Fibroblast of upper back skin (primary cell): Measurements from ENCODE around the gene PRRT2.
A peak's percentile ranks its signal among the peaks of the same experiment; 100 is the strongest.

Experiments used
- DNase-seq: peaks from one replicate; pipeline ENCODE4 v3.0.0-alpha.2; 2013

PRRT2 gene

DNA sequence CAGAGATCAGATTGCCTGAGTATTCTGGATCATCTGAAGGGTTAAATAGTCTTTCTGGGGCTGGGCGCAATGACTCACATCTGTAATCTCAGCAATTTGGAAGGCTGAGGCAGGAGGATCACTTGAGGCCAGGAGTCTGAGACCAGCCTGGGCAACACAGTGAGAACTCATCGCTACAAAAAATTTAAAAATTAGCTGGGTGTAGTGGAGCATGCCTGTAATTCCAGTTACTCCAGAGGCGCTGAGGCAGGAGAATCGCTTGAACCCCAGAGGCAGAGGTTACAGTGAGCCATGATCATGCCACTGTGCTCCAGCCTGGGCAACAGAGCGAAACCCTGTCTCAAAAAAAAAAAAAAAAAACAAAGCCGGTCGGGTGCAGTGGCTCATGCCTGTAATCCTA lies 23.9 kb downstream of the PRRT2 start:
- DNase-seq: no peak

- no peak for DNase-seq
Observed at GRCh38 chr16:29836623-29837022, 24.6 kb downstream of the PRRT2 start.

DNA sequence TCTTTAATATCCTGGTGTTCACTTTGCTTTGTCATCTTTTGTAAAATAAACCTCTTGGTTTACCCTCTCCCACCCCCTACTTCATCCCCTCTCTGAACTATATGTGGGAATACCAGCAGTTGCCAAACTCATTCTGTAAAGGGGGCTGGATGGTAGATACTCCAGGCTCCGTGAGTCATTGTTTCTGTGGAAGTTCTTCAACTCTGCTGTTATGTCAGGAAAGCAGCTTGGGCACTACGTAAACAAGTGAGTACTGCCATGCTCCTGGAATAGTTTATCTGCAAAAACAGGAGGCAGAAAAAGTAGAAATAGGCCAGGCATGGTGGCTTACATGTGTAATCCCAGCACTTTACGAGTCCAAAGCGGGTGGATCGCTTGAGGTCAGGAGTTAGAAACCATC lies 25.8 kb downstream of the PRRT2 start:
- no peak for DNase-seq

DNA sequence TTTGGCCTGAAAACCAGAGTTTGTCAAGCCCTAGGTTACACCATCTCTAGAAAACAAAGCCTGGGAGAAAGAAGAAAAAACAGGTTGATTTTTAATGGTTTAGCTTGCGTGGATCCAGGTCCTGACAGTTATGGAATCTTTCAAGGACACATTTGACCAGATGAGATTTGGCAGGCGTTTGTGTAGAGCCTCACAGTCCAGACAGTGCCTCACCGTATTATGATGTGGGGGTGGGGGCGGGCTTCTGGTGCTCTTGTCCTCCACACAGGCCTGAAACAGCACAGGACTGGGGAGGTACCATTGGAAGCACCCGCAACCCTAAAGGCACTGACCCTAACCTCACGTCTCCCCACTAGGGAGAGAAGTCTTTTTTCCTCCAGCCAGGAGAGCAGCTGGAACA lies 27.8 kb downstream of the PRRT2 start:
- no peak for DNase-seq

- DNase-seq: no peak
Observed at GRCh38 chr16:29840240-29840639, 28.2 kb downstream of the PRRT2 start.

DNA sequence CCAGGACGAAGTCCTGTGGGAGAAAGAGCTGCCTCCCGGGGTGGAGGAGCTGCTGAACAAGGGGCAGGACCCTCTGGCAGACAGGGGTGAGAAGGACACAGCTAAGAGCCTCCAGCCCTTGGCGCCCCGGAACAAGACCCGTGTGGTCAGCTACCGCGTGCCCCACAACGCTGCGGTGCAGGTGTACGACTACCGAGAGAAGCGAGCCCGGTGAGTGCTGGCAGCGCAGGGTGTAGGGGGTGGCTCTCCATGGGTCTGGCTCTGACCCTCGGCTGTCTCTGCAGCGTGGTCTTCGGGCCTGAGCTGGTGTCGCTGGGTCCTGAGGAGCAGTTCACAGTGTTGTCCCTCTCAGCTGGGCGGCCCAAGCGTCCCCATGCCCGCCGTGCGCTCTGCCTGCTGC lies 29.6 kb downstream of the PRRT2 start:
- no peak for DNase-seq

- no peak for DNase-seq
Observed at GRCh38 chr16:29842732-29843346, 30.8 kb downstream of the PRRT2 start.

GRCh38 chr16:29843931-29844330 lies 31.9 kb downstream of the PRRT2 start:
- DNase-seq: no peak

GRCh38 chr16:29844575-29845331 lies 32.8 kb downstream of the PRRT2 start:
- DNase-seq: no peak

DNA sequence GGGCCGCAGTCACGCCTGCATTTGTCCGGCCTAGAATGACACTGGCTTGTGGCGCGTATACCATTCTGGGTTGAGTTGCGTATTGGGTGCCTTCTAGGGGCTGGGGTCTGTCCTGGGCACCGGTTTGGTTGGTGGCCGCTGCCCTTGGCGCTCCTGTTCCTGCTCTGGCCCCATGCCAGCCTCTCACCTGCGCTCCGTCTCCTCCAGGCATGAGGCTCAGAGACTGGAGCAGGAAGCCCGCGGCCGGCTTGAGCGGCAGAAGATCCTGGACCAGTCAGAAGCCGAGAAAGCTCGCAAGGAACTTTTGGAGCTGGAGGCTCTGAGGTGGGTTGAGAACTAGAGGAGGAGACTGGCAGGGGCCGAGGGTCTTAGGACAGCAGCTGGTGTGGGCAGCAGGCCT lies 33.7 kb downstream of the PRRT2 start:
- no peak for DNase-seq

DNA sequence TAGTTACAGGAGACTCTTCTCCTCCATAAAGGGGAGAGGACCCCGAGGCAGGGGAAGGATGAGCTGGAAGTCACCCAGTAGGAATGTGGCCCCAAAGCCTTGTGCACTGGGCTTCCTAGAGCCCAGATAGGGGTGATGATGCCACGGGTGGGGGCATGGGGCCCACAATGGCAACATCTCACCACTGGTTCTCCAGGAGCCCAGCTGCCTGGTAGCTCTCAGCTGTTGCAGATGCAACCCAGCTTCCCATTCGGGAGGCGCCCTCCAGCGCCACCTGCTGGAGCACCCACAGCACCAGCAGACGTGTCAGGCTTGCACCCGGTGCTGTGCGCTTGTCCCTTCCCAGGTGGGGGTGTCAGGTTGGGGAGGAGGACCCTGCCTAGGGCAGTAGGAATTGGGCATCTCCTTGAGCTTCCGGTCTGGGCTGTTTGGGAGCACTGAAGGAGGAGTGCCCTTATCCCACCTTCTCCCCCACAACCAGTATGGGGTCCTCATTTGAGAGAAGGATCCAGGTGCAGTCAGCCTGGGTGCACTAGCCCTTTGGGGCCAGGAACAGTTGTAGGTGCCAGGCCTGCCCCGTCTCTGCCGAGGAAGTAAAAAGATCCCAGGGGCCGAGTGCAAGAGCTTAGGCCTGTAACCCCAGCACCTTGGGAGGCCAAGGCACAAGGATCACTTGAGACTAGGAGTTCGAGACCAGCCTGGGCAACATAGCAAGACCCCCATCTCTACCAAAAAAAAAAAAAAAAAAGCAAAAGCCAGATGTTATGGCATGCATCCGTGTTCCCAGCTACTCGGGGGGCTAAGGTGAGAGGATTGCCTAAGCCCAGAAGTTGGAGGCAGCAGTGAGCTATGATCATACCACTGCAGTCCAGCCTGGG lies 36.7 kb downstream of the PRRT2 start:
- DNase-seq: peak; percentile 52

DNA sequence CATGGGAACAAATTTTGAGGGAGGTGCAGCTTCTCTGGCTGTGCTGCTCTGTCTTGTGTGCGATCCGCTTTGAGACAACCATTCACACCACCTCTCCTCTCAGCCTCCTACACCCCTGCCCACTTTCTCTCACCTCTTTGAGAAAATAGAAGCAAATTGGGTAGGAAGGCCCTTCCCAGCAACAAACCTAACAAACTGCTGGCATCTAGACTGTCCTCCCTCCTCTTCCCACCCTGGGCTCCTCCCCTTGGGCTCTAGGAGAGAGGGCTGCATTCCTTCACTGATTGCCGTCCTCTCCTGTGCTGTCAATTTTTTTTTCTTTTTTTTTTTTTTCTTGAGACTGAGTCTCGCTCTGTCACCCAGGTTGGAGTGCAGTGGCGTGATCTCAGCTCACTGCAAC lies 37.5 kb downstream of the PRRT2 start:
- no peak for DNase-seq

DNA sequence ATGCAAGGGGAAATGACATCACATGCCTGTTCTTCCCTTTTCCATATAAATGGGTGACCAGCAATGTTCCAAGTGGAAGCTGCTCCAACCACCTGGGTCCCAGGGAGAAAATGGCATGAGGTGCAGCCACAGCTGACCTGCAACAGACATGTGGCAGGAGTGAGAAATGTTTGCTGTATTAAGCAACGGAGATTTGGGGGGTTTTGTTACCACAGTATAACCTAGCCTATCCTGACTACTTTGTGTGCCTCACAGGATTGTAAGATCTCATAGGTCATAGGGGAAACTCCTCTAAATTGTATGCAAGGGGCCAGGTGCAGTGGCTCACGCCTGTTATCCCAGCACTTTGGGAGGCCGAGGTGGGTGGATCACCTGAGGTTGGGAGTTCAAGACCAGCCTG lies 39.0 kb downstream of the PRRT2 start:
- DNase-seq: no peak

DNA sequence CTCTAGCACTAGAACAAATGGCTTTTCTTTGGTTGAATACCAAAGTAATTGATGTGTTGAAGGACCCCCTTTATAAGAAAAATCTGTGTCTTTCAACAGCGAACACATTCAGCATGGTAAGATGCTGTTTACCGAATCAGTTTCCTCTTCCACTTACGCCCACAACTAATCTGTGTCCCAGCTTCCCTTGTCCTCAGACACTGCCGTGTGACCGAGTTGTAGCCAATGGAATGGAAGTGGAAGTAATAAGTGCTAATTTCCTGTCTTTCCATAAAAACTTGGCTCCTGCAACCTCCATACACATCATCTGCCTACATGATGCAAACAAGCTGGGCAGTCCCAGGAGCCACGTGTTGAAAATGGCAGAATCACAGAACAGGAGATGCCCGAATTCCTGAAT lies 40.7 kb downstream of the PRRT2 start:
- DNase-seq: peak; percentile 59

DNA sequence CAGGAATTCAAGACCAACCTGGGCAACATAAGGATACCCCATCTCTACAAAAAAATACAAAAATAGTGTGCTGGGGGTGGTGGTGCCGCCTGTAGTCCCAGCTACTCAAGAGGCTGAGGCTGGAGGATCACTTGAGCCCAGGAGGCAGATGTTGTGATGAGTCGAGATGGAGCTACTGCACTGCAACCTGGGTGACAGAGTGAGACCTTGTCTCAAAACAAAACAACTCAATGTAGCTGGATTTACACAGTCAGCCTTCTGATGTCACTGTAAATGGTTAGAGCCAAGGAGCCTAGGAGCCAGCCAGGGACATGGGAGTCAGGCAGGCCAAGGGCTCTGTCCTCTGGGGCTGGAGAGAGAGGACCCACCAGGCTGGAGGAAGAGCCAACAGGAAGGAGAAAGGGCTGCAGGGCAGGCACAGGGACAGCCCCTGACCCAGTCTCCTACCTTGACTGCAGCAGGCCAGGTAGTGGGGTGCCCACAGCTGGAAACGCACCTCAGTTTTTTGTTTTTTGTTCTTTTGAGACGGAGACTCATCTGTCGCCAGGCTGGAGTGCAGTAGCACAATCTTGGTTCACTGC lies 42.6 kb downstream of the PRRT2 start:
- no peak for DNase-seq

GRCh38 chr16:29857133-29857760 lies 45.3 kb downstream of the PRRT2 start:
- peak; percentile 52 for DNase-seq

DNA sequence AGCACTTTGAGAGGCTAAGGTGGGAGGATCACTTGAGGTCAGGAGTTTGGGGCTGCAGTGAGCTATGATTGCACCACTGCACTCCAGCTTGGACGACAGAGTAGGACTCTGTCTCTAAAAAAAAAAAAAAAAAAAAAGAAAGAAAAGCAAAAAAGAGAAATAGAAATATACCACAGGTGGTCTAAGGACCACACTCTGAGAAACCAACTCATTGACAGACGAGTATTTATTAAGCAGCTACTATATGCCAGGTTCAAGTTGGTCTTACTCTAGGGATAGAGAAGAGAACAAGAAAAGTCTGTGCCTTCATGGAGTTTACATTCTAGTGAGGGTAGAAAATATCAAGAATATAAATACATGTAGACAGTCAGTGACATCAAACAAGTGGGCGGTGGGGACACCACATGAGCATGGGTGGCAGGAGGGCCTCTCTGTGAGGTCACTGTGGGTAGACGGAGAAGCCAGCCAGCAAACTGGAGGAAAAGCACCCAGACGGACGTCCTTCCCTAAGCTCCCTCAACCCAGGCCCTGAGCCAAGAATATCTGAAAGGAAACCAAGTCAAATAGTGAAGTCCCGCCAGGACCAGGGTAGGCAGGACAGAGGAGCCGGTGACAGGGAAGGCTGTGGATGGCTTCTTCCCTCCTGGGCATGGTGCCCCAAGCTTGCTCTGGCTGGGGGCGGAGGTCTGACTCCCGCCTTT lies 46.3 kb downstream of the PRRT2 start:
- no peak for DNase-seq

DNA sequence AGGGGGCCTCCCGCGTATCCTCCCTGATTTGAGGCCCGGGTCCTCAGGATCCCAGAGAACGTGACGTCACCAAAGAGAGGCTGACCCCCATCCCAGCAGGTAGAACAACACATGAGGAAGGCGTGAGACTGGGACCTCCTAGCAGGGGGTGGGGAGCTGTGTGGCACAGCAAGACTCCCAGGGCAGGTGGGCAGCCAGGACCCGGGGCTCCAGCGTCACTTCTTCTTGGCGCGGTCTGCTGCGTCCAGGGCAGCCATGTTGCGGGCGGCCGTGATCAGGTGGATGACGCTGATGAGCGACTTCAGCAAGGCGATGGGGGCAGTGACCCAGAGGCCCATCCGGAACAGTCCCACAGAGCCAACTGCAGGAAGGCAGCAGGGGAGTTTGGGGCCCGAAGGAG lies 47.0 kb downstream of the PRRT2 start:
- no peak for DNase-seq

- DNase-seq: no peak
Observed at GRCh38 chr16:29860218-29860617, 48.2 kb downstream of the PRRT2 start.

DNA sequence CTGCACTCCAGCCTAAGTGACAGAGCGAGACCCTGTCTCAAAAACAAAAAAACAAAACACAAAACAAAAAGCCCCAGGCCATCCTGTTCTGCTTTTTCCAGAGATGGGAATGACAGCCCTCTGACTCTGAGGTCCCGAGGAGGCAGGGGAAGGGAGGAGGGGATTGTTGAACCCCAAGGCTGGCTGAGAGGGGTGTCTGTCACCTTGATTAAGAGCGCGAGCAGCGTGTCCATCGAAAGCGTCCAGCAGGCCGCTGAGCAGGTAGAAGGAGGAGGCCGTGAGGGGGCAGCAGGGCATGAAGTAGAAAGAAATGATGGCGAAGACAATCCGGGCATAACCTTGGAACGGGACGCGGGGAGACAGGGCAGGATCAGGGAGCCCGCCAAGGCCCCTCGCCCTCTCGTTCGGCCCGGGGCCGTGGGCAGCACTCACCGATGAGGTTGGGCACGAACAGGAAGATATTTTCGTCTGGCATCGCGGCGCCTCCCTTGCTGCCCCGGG lies 50.4 kb downstream of the PRRT2 start:
- DNase-seq: peak; percentile 16

- peak; percentile 96 for DNase-seq
Observed at GRCh38 chr16:29862884-29863668, 51.1 kb downstream of the PRRT2 start, which contains the start of gene CDIPT. CDIPT (minus strand) TSS chr16:29863226; CDS start chr16:29862857, 369 bp downstream.
